OCI-LY1 (cell line): Measurements from ENCODE around the gene DTL.

ENCODE experiments used
- H2AFZ ChIP-seq: fragments of 200-600 bp; sonication (generic), shearing (Covaris generic); 2 replicates; pipeline ENCODE4 v1.6.0; 2014; ENCODE audit warnings: antibody characterized with exemption, mild to moderate bottlenecking, low read length
- H3F3A ChIP-seq: fragments of 200-600 bp; sonication (generic), shearing (Covaris generic); 2 replicates; pipeline ENCODE4 v1.6.0; 2014; ENCODE audit warnings: mild to moderate bottlenecking, antibody characterized with exemption, low read length, moderate library complexity; ENCODE audit not compliant: insufficient read depth
- H3K27ac ChIP-seq: fragments of 200-600 bp; sonication (generic); 2 replicates; pipeline ENCODE4 v1.5.1; 2014; ENCODE audit warnings: low read length, mixed run types, mild to moderate bottlenecking, low read depth; ENCODE audit not compliant: poor library complexity, severe bottlenecking
- H3K27me3 ChIP-seq: fragments of 200-600 bp; sonication (generic); 2 replicates; pipeline ENCODE4 v1.6.0; 2014; ENCODE audit warnings: antibody characterized with exemption, mild to moderate bottlenecking, low read length, moderate library complexity; ENCODE audit not compliant: insufficient read depth
- H3K36me3 ChIP-seq: fragments of 200-600 bp; sonication (generic); 2 replicates; pipeline ENCODE4 v1.6.1; 2014; ENCODE audit warnings: mild to moderate bottlenecking, antibody characterized with exemption, low read length, moderate library complexity, mixed read lengths; ENCODE audit not compliant: insufficient read depth
- H3K4me1 ChIP-seq: fragments of 200-600 bp; sonication (generic); 2 replicates; pipeline ENCODE4 v1.5.1; 2014; ENCODE audit warnings: mild to moderate bottlenecking, low read length, moderate library complexity; ENCODE audit not compliant: insufficient read depth, severe bottlenecking
- H3K4me2 ChIP-seq: fragments of 200-600 bp; sonication (generic), shearing (Covaris generic); 2 replicates; pipeline ENCODE4 v1.6.1; 2014; ENCODE audit warnings: low read length
- H3K4me3 ChIP-seq: fragments of 200-600 bp; sonication (generic); 2 replicates; pipeline ENCODE4 v1.5.1; 2014; ENCODE audit warnings: low read length, low read depth, mild to moderate bottlenecking, mixed read lengths; ENCODE audit not compliant: poor library complexity, severe bottlenecking
- H3K79me2 ChIP-seq: fragments of 200-600 bp; shearing (Covaris generic); 2 replicates; pipeline ENCODE4 v1.6.1; 2016; ENCODE audit warnings: mixed run types, low read length, mixed read lengths; ENCODE audit not compliant: insufficient read depth
- H3K9ac ChIP-seq: fragments of 200-600 bp; sonication (generic), shearing (Covaris generic); 2 replicates; pipeline ENCODE4 v1.6.1; 2014; ENCODE audit warnings: mild to moderate bottlenecking, low read length, mixed read lengths
- H3K9me2 ChIP-seq: fragments of 200-600 bp; sonication (generic), shearing (Covaris generic); 2 replicates; pipeline ENCODE4 v1.6.1; 2014; ENCODE audit warnings: low read depth, mild to moderate bottlenecking, low read length, mixed read lengths
- H3K9me3 ChIP-seq: fragments of 200-600 bp; shearing (Covaris generic); 2 replicates; pipeline ENCODE4 v1.6.1; 2014; ENCODE audit warnings: low read length, mixed read lengths
- H4K20me1 ChIP-seq: fragments of 200-600 bp; sonication (generic), shearing (Covaris generic); 2 replicates; pipeline ENCODE4 v1.6.0; 2016; ENCODE audit warnings: mild to moderate bottlenecking, low read length; ENCODE audit not compliant: insufficient read depth
- EZH2 ChIP-seq: fragments of 200-600 bp; sonication (generic), shearing (Covaris generic); IDR thresholded peaks from 2 replicates; pipeline ENCODE4 v1.8.0; 2017; ENCODE audit warnings: borderline replicate concordance, mixed run types, mild to moderate bottlenecking, antibody characterized with exemption, low read length, moderate library complexity, mixed read lengths
- TF ChIP-seq, protein P1 (sequence below): fragments of 200-600 bp; sonication (generic), shearing (Covaris generic); IDR thresholded peaks from 2 replicates; pipeline ENCODE4 v1.5.1; 2017; ENCODE audit warnings: mild to moderate bottlenecking, antibody characterized with exemption, low read length, moderate library complexity, mixed read lengths

Gene DTL

DNA sequence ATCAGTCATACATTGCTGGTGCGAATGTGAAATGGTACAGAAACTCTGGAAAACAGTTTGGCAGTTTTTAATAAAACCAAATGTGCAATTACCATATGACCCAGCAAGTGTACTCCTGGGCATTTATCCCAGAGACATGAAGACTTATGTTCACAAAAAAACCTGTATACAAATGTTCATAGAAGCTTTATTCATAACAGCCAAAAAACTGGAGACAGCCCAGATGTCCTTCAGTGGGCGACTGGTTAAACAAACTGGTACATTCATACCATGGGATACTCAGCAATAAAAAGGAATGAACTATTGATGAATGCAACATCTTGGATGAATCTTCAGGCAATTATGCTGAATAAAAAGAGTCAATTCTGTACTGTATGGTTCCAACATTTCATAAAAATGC lies 97.8 kb downstream of the DTL start:
- Histone ChIP-seq H3K27me3 (no peaks in the 10 kb centered on the region), H4K20me1 (no peaks in the 10 kb centered on the region), H3K4me1 (no peaks in the 10 kb centered on the region), H3K4me2 (no peak overlapping the region), H3K9me2 (no peaks in the 10 kb centered on the region), H3K79me2 (no peaks in the 10 kb centered on the region), H3K4me3 (no peak overlapping the region), H2AFZ (no peak overlapping the region), H3K27ac (no peak overlapping the region), H3K9ac (no peak overlapping the region), H3F3A (no peaks in the 10 kb centered on the region), H3K9me3 (peaks cover 3% of the 10 kb centered on the region; the same call in 1 of the 2 replicates), H3K36me3 (no peaks in the 10 kb centered on the region)
- TF ChIP-seq EZH2: no peak
- TF ChIP-seq, protein P1, sequence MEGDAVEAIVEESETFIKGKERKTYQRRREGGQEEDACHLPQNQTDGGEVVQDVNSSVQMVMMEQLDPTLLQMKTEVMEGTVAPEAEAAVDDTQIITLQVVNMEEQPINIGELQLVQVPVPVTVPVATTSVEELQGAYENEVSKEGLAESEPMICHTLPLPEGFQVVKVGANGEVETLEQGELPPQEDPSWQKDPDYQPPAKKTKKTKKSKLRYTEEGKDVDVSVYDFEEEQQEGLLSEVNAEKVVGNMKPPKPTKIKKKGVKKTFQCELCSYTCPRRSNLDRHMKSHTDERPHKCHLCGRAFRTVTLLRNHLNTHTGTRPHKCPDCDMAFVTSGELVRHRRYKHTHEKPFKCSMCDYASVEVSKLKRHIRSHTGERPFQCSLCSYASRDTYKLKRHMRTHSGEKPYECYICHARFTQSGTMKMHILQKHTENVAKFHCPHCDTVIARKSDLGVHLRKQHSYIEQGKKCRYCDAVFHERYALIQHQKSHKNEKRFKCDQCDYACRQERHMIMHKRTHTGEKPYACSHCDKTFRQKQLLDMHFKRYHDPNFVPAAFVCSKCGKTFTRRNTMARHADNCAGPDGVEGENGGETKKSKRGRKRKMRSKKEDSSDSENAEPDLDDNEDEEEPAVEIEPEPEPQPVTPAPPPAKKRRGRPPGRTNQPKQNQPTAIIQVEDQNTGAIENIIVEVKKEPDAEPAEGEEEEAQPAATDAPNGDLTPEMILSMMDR: no peak

DNA sequence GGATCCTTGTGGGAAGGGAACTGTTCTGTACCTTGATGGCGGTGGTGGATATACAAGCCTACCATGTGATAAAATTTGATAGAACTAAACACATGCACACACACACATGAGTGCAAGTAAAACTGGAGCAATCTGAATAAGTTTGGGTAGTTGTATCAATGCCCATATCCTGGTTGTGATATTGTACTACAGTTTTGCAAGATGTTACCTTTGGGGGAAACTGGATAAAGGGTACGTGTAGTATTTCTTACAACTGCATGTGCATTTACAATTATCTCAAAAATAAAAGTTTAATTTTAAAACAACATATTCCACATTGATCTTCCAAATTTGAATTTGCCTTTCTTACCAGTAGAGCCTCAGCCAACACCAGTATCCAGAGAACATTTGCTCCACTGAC lies 99.6 kb downstream of the DTL start:
- Histone ChIP-seq H3K27ac (no peak overlapping the region), H3K4me1 (no peaks in the 10 kb centered on the region), H3F3A (no peaks in the 10 kb centered on the region), H3K36me3 (no peaks in the 10 kb centered on the region), H3K9ac (no peak overlapping the region), H3K9me3 (peaks cover 3% of the 10 kb centered on the region; the same call in 1 of the 2 replicates), H3K79me2 (no peaks in the 10 kb centered on the region), H3K27me3 (no peaks in the 10 kb centered on the region), H3K9me2 (no peaks in the 10 kb centered on the region), H3K4me3 (no peak overlapping the region), H4K20me1 (no peaks in the 10 kb centered on the region), H3K4me2 (no peak overlapping the region), H2AFZ (no peak overlapping the region)
- TF ChIP-seq, protein P1: no peak
- TF ChIP-seq EZH2: no peak

DNA sequence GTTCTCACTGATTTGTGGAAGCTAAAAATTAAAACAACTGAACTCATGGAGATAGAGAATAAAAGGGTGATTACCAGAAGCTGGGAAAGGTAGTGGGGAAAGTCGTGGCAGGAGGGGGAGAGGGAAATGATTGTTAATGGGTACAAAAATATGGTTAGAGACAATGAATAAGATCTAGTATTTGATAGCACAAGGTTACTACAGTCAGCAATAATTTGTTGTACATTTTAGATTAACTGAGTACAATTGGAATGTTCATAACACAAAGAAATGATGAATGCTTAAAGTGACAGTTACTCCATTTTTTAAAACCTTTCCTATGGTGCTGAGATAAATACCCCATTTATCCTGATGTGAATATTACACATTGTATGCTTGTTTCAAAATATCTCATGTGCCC lies 102.3 kb downstream of the DTL start:
- no peaks in the 10 kb centered on the region for H3K36me3 ChIP-seq
- no peaks in the 10 kb centered on the region for H3K27me3 ChIP-seq
- H3K27ac ChIP-seq: no peak overlapping the region
- no peak overlapping the region for H2AFZ ChIP-seq
- TF ChIP-seq, protein P1: no peak
- TF ChIP-seq EZH2: no peak
- no peaks in the 10 kb centered on the region for H3K9me2 ChIP-seq
- H3K9me3 ChIP-seq: peaks cover 3% of the 10 kb centered on the region; the same call in 1 of the 2 replicates
- no peaks in the 10 kb centered on the region for H3F3A ChIP-seq
- no peaks in the 10 kb centered on the region for H3K4me1 ChIP-seq
- H3K79me2 ChIP-seq: no peaks in the 10 kb centered on the region
- no peak overlapping the region for H3K4me2 ChIP-seq
- H3K9ac ChIP-seq: no peak overlapping the region
- no peak overlapping the region for H3K4me3 ChIP-seq
- no peaks in the 10 kb centered on the region for H4K20me1 ChIP-seq
